H9 (cell line): ENCODE results near the gene RAVER1. TPM values are rescaled to one million over a fixed set of nuclear protein-coding genes. Genes with fewer than 3 reads are reported as not detected.
"Not testable (repeated sequence)": the region's sequence is repeated elsewhere in the genome, so short reads cannot be mapped to it uniquely, and the experiment has no call there.

ENCODE experiments used
- DNase-seq: peaks from one replicate; pipeline ENCODE4 v3.0.0-alpha.2; 2017
- H2AFZ ChIP-seq: one replicate; pipeline ENCODE4 v1.6.1; 2013; ENCODE audit warnings: mild to moderate bottlenecking, low read length, control low read depth, moderate library complexity
- H2AK5ac ChIP-seq: 2 replicates; pipeline ENCODE4 v1.6.1; 2013; ENCODE audit warnings: low read length, control low read depth, mixed read lengths; ENCODE audit not compliant: insufficient read length
- H2BK120ac ChIP-seq: one replicate; pipeline ENCODE4 v1.6.1; 2013; ENCODE audit warnings: low read depth, mild to moderate bottlenecking, low read length, control low read depth, inconsistent platforms; ENCODE audit not compliant: poor library complexity, severe bottlenecking
- H2BK12ac ChIP-seq: 2 replicates; pipeline ENCODE4 v1.6.1; 2013; ENCODE audit warnings: low read length, control low read depth, mixed read lengths, low read depth; ENCODE audit not compliant: insufficient read length
- H2BK15ac ChIP-seq: 2 replicates; pipeline ENCODE4 v1.6.1; 2013; ENCODE audit warnings: low read depth, low read length, control low read depth
- H2BK20ac ChIP-seq: one replicate; pipeline ENCODE4 v1.6.1; 2013; ENCODE audit warnings: low read depth, mild to moderate bottlenecking, low read length, control low read depth, inconsistent platforms; ENCODE audit not compliant: poor library complexity, severe bottlenecking
- H2BK5ac ChIP-seq: 2 replicates; pipeline ENCODE4 v1.6.1; 2013; ENCODE audit warnings: low read length, control low read depth, mixed read lengths; ENCODE audit not compliant: insufficient read length
- H3K14ac ChIP-seq: 2 replicates; pipeline ENCODE4 v1.6.1; 2013; ENCODE audit warnings: low read length, control low read depth; ENCODE audit not compliant: insufficient read depth
- H3K18ac ChIP-seq: 2 replicates; pipeline ENCODE4 v1.6.1; 2013; ENCODE audit warnings: low read depth, mild to moderate bottlenecking, mixed read lengths, low read length, control low read depth; ENCODE audit not compliant: insufficient read length
- H3K23ac ChIP-seq: 2 replicates; pipeline ENCODE4 v1.6.1; 2013; ENCODE audit warnings: low read length, control low read depth, mixed read lengths, low read depth; ENCODE audit not compliant: insufficient read length
- H3K23me2 ChIP-seq: 2 replicates; pipeline ENCODE4 v1.6.1; 2013; ENCODE audit warnings: low read depth, mild to moderate bottlenecking, mixed read lengths, low read length, control low read depth; ENCODE audit not compliant: insufficient read length, poor library complexity, severe bottlenecking
- H3K27ac ChIP-seq: 2 replicates; pipeline ENCODE4 v1.5.1; 2013; ENCODE audit warnings: low read length, control low read depth, mixed read lengths, low read depth; ENCODE audit not compliant: insufficient read length
- H3K27me3 ChIP-seq: 2 replicates; pipeline ENCODE4 v1.6.1; 2013; ENCODE audit warnings: low read length, control low read depth, inconsistent platforms; ENCODE audit not compliant: insufficient read depth
- H3K4ac ChIP-seq: 2 replicates; pipeline ENCODE4 v1.6.1; 2013; ENCODE audit warnings: low read depth, mild to moderate bottlenecking, control low read depth, inconsistent platforms, low read length, moderate library complexity
- H3K4me1 ChIP-seq: 2 replicates; pipeline ENCODE4 v1.6.1; 2013; ENCODE audit warnings: low read length, control low read depth, inconsistent platforms; ENCODE audit not compliant: insufficient read depth
- H3K4me2 ChIP-seq: 2 replicates; pipeline ENCODE4 v1.6.1; 2013; ENCODE audit warnings: low read length, control low read depth, mixed read lengths; ENCODE audit not compliant: insufficient read length, insufficient read depth
- H3K56ac ChIP-seq: 2 replicates; pipeline ENCODE4 v1.6.1; 2013; ENCODE audit warnings: low read depth, mild to moderate bottlenecking, mixed read lengths, low read length, control low read depth; ENCODE audit not compliant: insufficient read length
- H3K79me1 ChIP-seq: 2 replicates; pipeline ENCODE4 v1.6.1; 2013; ENCODE audit warnings: low read depth, mild to moderate bottlenecking, moderate library complexity, low read length, control low read depth, inconsistent platforms; ENCODE audit not compliant: insufficient read depth, poor library complexity, severe bottlenecking
- H3K79me2 ChIP-seq: 2 replicates; pipeline ENCODE4 v1.6.1; 2013; ENCODE audit warnings: low read length, control low read depth, inconsistent platforms; ENCODE audit not compliant: insufficient read depth
- H3K9ac ChIP-seq: 2 replicates; pipeline ENCODE4 v1.6.1; 2013; ENCODE audit warnings: low read length, control low read depth, mixed read lengths; ENCODE audit not compliant: insufficient read length; ENCODE audit errors: extremely low read depth
- H3K9me3 ChIP-seq: one replicate; pipeline ENCODE4 v1.6.1; 2013; ENCODE audit warnings: low read depth, low read length, inconsistent platforms; ENCODE audit not compliant: control insufficient read depth
- H3T11ph ChIP-seq: one replicate; pipeline ENCODE4 v1.6.1; 2013; ENCODE audit warnings: mild to moderate bottlenecking, low read length, control low read depth, inconsistent platforms
- H4K20me1 ChIP-seq: one replicate; pipeline ENCODE4 v1.6.1; 2013; ENCODE audit not compliant: control insufficient read depth, insufficient read length, insufficient read depth
- H4K5ac ChIP-seq: 2 replicates; pipeline ENCODE4 v1.6.1; 2013; ENCODE audit warnings: low read depth, mild to moderate bottlenecking, mixed read lengths, low read length, control low read depth; ENCODE audit not compliant: insufficient read length
- H4K8ac ChIP-seq: replicated peaks from 2 replicates; pipeline ENCODE4 v1.6.1; 2013; ENCODE audit warnings: low read length, control low read depth, mixed read lengths, low read depth; ENCODE audit not compliant: insufficient read length
- H4K91ac ChIP-seq: 2 replicates; pipeline ENCODE4 v1.6.1; 2013; ENCODE audit warnings: low read depth, mild to moderate bottlenecking, moderate library complexity, mixed read lengths, low read length, control low read depth; ENCODE audit not compliant: insufficient read length
- H3K27ac Mint-ChIP-seq, 3 experiments: 2 replicates in 2 of 3; 3 replicates in 1 of 3; pipeline ENCODE4 v1.8.0; 2020 to 2021; ENCODE audit warnings: mixed read lengths in 3 of 3, mild to moderate bottlenecking in 1 of 3, moderate library complexity in 1 of 3
- H3K27me3 Mint-ChIP-seq: 2 replicates; pipeline ENCODE4 v1.8.0; 2021; ENCODE audit warnings: low read depth, mild to moderate bottlenecking, moderate library complexity, mixed read lengths
- H3K36me3 Mint-ChIP-seq, 3 experiments: 2 replicates in 2 of 3; 3 replicates in 1 of 3; pipeline ENCODE4 v1.8.0; 2020 to 2021; ENCODE audit warnings: low read depth in 3 of 3, mixed read lengths in 3 of 3; ENCODE audit not compliant: insufficient read depth in 1 of 3
- H3K4me1 Mint-ChIP-seq, 2 experiments: 2 replicates each; pipeline ENCODE4 v1.8.0; 2020; ENCODE audit warnings: mixed read lengths in 2 of 2
- H3K4me3 Mint-ChIP-seq, 2 experiments: 2 replicates in 1 of 2; 3 replicates in 1 of 2; pipeline ENCODE4 v1.8.0; 2020 to 2021; ENCODE audit warnings: mild to moderate bottlenecking in 2 of 2, mixed read lengths in 2 of 2, moderate library complexity in 1 of 2
- H3K9me3 Mint-ChIP-seq, 2 experiments: 2 replicates in 1 of 2; 3 replicates in 1 of 2; pipeline ENCODE4 v1.8.0; 2020; ENCODE audit warnings: mild to moderate bottlenecking in 2 of 2, mixed read lengths in 2 of 2, moderate library complexity in 1 of 2
- WGBS: extraction: QIAGEN DNeasy Blood & Tissue Kit; methylation state at CpG from one replicate; pipeline ENCODE4 v1.1.7; 2013; ENCODE audit warnings: missing lambda C conversion rate, low lambda C conversion rate, mixed read lengths; ENCODE audit not compliant: insufficient read length; ENCODE audit errors: extremely low coverage; 5-methylcytosine and 5-hydroxymethylcytosine counted together
- total RNA-seq: library from RNA; stranded (reverse); gene quantifications from 2 replicates; pipeline ENCODE4 v1.2.1, GENCODE V29; 2021
- TF ChIP-seq, protein P1 (sequence below): fragments of 200-600 bp; sonication (generic); conservative IDR thresholded peaks from 3 replicates; pipeline ENCODE4 v1.8.0; 2021; ENCODE audit warnings: antibody characterized with exemption, mild to moderate bottlenecking

RAVER1 gene
- total RNA-seq, 1 experiment from 2014 or later, result 74.7 TPM

DNA sequence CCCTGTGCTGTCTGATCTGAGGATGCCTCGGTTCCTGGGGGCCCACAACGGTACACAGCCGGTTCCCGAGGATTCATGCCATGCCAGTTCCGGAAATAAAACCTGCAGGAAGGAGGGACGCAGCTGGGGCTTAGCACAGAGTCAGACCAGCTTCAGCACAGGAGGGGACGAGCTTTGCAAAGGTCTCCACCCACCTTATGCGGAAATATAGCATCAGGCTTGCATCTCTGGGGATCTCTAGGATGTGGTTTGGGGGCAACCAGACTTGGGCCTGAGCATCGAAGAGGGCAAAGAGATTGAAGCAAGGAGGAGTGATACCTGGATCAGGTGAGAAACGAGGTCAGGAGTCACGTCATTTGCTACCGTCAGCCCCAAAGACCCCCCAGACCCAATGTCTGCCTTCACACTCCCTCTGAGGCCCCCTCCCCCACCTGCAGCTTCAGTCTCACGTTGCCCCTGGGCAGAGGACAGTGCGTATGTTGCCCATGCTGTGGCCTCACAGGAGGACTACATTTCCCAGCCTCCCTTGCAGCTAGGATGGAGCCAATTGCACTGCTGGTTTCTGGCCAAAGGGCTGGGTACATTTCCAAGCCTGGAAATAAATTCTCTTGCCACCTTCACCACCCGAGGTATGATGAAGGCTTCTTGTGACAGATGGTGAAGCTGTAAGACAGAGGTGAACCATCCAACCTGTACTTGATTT is 34.9 kb upstream of the RAVER1 start:
- Mint-ChIP-seq H3K9me3 (no peaks in the 10 kb centered on the region), H3K36me3 (peaks cover 23 to 53% (median 44%) of the 10 kb centered on the region in 3 experiments), H3K27ac (no peak overlapping the region; a peak in 1 of 7 replicates), H3K27me3 (no peaks in the 10 kb centered on the region; the same call in 1 of the 2 replicates), H3K4me3 (no peak overlapping the region), H3K4me1 (no peaks in the 10 kb centered on the region)
- Histone ChIP-seq H2BK20ac (no peak overlapping the region), H4K8ac (no peak overlapping the region), H3K9ac (no peak overlapping the region), H3K79me2 (no peaks in the 10 kb centered on the region), H3K27ac (no peak overlapping the region), H4K20me1 (no peaks in the 10 kb centered on the region), H3K14ac (no peak overlapping the region), H4K5ac (no peak overlapping the region), H2BK12ac (no peak overlapping the region), H3K56ac (no peak overlapping the region), H3K79me1 (no peaks in the 10 kb centered on the region), H2BK15ac (no peak overlapping the region), H2BK120ac (no peak overlapping the region), H3K9me3 (no peaks in the 10 kb centered on the region), H2BK5ac (no peak overlapping the region), H4K91ac (no peak overlapping the region), H3K27me3 (no peaks in the 10 kb centered on the region), H3K23me2 (no peaks in the 10 kb centered on the region), H3K4ac (no peak overlapping the region), H2AK5ac (no peak overlapping the region), H3K4me2 (no peak overlapping the region), H3K4me1 (no peaks in the 10 kb centered on the region), H2AFZ (no peak overlapping the region), H3T11ph (no peak overlapping the region), H3K23ac (no peak overlapping the region), H3K18ac (no peak overlapping the region)
- no CpG with 5 or more reads among the region's 15 CpGs for WGBS
- TF ChIP-seq, protein P1, sequence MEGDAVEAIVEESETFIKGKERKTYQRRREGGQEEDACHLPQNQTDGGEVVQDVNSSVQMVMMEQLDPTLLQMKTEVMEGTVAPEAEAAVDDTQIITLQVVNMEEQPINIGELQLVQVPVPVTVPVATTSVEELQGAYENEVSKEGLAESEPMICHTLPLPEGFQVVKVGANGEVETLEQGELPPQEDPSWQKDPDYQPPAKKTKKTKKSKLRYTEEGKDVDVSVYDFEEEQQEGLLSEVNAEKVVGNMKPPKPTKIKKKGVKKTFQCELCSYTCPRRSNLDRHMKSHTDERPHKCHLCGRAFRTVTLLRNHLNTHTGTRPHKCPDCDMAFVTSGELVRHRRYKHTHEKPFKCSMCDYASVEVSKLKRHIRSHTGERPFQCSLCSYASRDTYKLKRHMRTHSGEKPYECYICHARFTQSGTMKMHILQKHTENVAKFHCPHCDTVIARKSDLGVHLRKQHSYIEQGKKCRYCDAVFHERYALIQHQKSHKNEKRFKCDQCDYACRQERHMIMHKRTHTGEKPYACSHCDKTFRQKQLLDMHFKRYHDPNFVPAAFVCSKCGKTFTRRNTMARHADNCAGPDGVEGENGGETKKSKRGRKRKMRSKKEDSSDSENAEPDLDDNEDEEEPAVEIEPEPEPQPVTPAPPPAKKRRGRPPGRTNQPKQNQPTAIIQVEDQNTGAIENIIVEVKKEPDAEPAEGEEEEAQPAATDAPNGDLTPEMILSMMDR, result no peak
- no peak for DNase-seq

DNA sequence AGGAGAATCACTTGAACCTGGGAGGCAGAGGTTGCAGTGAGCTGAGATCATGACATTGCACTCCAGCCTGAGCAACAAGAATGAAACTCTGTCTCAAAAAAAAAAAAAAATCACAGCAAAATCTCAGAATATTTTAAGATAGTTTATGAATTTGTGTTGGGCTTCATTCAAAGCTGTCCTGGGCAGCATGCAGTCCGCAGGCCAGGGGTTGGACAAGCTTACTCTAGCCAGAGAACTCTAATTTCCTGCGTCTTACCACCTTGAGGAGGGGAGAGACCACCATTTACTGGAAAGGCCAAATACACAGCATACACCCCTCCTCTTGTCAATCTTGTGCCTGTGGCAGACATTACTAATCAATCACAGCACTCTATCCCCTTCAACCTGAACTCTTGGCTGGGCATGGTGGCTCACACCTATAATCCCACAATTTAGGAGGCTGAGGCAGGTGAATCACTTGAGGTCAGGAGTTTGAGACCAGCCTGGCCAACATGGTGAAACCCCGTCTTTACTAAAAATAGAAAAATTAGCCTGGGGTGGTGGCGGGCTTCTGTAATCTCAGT is 33.7 kb upstream of the RAVER1 start:
- not testable (repeated sequence) for H3K79me2 ChIP-seq, H4K5ac ChIP-seq, H2AK5ac ChIP-seq, H3K4me2 ChIP-seq, H2BK15ac ChIP-seq, H3K27ac ChIP-seq, H3K23me2 ChIP-seq, H4K20me1 ChIP-seq, H3K9me3 Mint-ChIP-seq, H3K23ac ChIP-seq, H3K27ac Mint-ChIP-seq, H3K4me1 Mint-ChIP-seq, H2BK20ac ChIP-seq, H2BK5ac ChIP-seq, H3K27me3 Mint-ChIP-seq, H3K27me3 ChIP-seq, H3K56ac ChIP-seq, H2AFZ ChIP-seq, H3K4ac ChIP-seq, H3K79me1 ChIP-seq, H2BK12ac ChIP-seq, H4K8ac ChIP-seq, H2BK120ac ChIP-seq, H3K9ac ChIP-seq, H3K9me3 ChIP-seq, DNase-seq, H3K18ac ChIP-seq, H4K91ac ChIP-seq, H3K4me1 ChIP-seq, H3K4me3 Mint-ChIP-seq, H3K14ac ChIP-seq, H3T11ph ChIP-seq
- no CpG with 5 or more reads among the region's 4 CpGs for WGBS
- H3K36me3 Mint-ChIP-seq, result peaks cover 23 to 54% (median 44%) of the 10 kb centered on the region in 3 experiments
